GM23338 (cell line): Measurements from ENCODE around the gene ZNF691.

Source experiments
- CTCF ChIP-seq, 2 experiments: fragments of 200-600 bp in 1 of 2; sonication (generic) in 1 of 2; conservative IDR thresholded peaks; 2 replicates each; pipeline versions ENCODE4 v1.5.1 to v1.6.1; 2016 to 2017; ENCODE audit warnings: antibody characterized with exemption in 2 of 2, low read depth in 2 of 2, mild to moderate bottlenecking in 2 of 2, moderate library complexity in 1 of 2
- JUNB ChIP-seq: IDR thresholded peaks from one replicate; pipeline ENCODE4 v1.6.1; 2016; ENCODE audit warnings: antibody characterized with exemption; ENCODE audit not compliant: unreplicated experiment

DNA sequence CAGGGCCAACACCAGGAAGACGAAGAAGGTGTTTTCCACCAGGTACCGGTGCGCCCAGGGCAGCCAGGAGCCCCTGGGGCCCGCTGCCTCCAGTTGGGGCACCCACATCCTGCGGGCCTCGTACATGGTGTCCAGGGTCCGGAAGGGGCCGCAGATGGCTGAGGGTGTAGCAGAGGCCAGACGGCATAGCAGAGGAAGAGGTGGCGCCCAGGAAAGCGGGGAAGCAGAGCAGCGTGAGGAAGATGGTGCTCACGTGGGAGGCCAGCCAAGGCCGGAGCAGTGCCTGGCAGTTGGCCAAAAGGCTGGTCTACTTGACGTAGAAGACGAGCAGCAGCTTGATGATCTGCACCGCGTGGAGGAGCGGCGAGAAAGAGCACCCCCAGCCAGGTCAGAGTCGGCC lies 40.4 kb downstream of the ZNF691 start:
- TF ChIP-seq JUNB (no peak), CTCF (conservative IDR thresholded peaks at IDR 0.05; ENCODE audit: low read depth in 2 of 2) (no peak)
